H1 (cell line): ENCODE data around the gene ADM2. TPM values are rescaled to one million over a fixed set of nuclear protein-coding genes. Genes with fewer than 3 reads are reported as not detected.

Experiments
- polyA plus RNA-seq, 7 experiments: library from polyadenylated mRNA; depleted of rRNA in 3 of 7; stranded (reverse) in 5 of 7; unstranded in 2 of 7; fragments of >200 nt in 5 of 7; fragments of 200-250 nt in 2 of 7; gene quantifications; 1 replicate in 5 of 7; 2 replicates in 1 of 7; 4 replicates in 1 of 7; pipeline versions ENCODE4 v1.2.1 to v1.2.3, GENCODE V29; 2011 to 2013; ENCODE audit warnings: missing spikeins in 2 of 7, mixed read lengths in 2 of 7
- total RNA-seq: library from RNA; stranded (reverse); fragmentation: NEBNext Ultra II Directional; extraction: Animal tissue kit (Norgen Biotek cat#: 25700); gene quantifications from 2 replicates; pipeline ENCODE4 v1.2.1, GENCODE V29; 2021
- TF ChIP-seq, protein P1 (sequence below): fragments of 300-600 bp; sonication (generic); IDR thresholded peaks from 2 replicates; pipeline ENCODE4 v1.7.1; 2012; ENCODE audit warnings: low read length, moderate library complexity, mild to moderate bottlenecking, inconsistent platforms; ENCODE audit not compliant: insufficient replicate concordance

ADM2 gene
- total and polyA plus RNA-seq, 2 of the 8 experiments (the other 6 are each of a cell fraction or from before 2014, with no cell fraction given): 3.3 to 7.5 TPM

DNA sequence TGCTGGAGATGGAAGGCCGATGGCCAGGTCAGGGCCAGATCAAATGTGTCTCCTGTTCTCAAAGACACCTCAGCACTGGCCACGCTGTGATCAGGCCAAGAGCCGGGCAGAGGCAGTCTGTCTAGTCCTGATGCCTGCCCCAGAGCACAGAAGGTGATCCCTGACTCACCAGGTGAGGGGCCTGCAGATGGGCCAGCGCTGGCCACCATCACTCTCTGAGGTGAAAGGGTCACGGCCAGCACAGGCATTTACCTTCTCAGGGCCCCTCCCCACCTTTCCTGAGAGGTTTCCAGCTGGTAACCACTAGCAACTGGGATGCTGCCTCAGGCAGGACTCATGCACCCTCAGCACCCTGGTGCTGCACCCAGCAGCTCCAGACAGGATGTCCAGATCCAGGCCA is 9.4 kb upstream of the ADM2 start (continued):
- TF ChIP-seq, protein P1, sequence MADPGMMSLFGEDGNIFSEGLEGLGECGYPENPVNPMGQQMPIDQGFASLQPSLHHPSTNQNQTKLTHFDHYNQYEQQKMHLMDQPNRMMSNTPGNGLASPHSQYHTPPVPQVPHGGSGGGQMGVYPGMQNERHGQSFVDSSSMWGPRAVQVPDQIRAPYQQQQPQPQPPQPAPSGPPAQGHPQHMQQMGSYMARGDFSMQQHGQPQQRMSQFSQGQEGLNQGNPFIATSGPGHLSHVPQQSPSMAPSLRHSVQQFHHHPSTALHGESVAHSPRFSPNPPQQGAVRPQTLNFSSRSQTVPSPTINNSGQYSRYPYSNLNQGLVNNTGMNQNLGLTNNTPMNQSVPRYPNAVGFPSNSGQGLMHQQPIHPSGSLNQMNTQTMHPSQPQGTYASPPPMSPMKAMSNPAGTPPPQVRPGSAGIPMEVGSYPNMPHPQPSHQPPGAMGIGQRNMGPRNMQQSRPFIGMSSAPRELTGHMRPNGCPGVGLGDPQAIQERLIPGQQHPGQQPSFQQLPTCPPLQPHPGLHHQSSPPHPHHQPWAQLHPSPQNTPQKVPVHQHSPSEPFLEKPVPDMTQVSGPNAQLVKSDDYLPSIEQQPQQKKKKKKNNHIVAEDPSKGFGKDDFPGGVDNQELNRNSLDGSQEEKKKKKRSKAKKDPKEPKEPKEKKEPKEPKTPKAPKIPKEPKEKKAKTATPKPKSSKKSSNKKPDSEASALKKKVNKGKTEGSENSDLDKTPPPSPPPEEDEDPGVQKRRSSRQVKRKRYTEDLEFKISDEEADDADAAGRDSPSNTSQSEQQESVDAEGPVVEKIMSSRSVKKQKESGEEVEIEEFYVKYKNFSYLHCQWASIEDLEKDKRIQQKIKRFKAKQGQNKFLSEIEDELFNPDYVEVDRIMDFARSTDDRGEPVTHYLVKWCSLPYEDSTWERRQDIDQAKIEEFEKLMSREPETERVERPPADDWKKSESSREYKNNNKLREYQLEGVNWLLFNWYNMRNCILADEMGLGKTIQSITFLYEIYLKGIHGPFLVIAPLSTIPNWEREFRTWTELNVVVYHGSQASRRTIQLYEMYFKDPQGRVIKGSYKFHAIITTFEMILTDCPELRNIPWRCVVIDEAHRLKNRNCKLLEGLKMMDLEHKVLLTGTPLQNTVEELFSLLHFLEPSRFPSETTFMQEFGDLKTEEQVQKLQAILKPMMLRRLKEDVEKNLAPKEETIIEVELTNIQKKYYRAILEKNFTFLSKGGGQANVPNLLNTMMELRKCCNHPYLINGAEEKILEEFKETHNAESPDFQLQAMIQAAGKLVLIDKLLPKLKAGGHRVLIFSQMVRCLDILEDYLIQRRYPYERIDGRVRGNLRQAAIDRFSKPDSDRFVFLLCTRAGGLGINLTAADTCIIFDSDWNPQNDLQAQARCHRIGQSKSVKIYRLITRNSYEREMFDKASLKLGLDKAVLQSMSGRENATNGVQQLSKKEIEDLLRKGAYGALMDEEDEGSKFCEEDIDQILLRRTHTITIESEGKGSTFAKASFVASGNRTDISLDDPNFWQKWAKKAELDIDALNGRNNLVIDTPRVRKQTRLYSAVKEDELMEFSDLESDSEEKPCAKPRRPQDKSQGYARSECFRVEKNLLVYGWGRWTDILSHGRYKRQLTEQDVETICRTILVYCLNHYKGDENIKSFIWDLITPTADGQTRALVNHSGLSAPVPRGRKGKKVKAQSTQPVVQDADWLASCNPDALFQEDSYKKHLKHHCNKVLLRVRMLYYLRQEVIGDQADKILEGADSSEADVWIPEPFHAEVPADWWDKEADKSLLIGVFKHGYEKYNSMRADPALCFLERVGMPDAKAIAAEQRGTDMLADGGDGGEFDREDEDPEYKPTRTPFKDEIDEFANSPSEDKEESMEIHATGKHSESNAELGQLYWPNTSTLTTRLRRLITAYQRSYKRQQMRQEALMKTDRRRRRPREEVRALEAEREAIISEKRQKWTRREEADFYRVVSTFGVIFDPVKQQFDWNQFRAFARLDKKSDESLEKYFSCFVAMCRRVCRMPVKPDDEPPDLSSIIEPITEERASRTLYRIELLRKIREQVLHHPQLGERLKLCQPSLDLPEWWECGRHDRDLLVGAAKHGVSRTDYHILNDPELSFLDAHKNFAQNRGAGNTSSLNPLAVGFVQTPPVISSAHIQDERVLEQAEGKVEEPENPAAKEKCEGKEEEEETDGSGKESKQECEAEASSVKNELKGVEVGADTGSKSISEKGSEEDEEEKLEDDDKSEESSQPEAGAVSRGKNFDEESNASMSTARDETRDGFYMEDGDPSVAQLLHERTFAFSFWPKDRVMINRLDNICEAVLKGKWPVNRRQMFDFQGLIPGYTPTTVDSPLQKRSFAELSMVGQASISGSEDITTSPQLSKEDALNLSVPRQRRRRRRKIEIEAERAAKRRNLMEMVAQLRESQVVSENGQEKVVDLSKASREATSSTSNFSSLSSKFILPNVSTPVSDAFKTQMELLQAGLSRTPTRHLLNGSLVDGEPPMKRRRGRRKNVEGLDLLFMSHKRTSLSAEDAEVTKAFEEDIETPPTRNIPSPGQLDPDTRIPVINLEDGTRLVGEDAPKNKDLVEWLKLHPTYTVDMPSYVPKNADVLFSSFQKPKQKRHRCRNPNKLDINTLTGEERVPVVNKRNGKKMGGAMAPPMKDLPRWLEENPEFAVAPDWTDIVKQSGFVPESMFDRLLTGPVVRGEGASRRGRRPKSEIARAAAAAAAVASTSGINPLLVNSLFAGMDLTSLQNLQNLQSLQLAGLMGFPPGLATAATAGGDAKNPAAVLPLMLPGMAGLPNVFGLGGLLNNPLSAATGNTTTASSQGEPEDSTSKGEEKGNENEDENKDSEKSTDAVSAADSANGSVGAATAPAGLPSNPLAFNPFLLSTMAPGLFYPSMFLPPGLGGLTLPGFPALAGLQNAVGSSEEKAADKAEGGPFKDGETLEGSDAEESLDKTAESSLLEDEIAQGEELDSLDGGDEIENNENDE: no peak
